H9 (cell line): ENCODE data around the gene FGD5. TPM values are rescaled to one million over a fixed set of nuclear protein-coding genes. Genes with fewer than 3 reads are reported as not detected.
A peak's percentile ranks its signal among the peaks of the same experiment; 100 is the strongest.

Experiments used
- DNase-seq: peaks from one replicate; pipeline ENCODE4 v3.0.0-alpha.2; 2017
- H2AFZ ChIP-seq: one replicate; pipeline ENCODE4 v1.6.1; 2013; ENCODE audit warnings: mild to moderate bottlenecking, low read length, control low read depth, moderate library complexity
- H2AK5ac ChIP-seq: 2 replicates; pipeline ENCODE4 v1.6.1; 2013; ENCODE audit warnings: low read length, control low read depth, mixed read lengths; ENCODE audit not compliant: insufficient read length
- H2BK120ac ChIP-seq: one replicate; pipeline ENCODE4 v1.6.1; 2013; ENCODE audit warnings: low read depth, mild to moderate bottlenecking, low read length, control low read depth, inconsistent platforms; ENCODE audit not compliant: poor library complexity, severe bottlenecking
- H2BK12ac ChIP-seq: 2 replicates; pipeline ENCODE4 v1.6.1; 2013; ENCODE audit warnings: low read length, control low read depth, mixed read lengths, low read depth; ENCODE audit not compliant: insufficient read length
- H2BK15ac ChIP-seq: 2 replicates; pipeline ENCODE4 v1.6.1; 2013; ENCODE audit warnings: low read depth, low read length, control low read depth
- H2BK20ac ChIP-seq: one replicate; pipeline ENCODE4 v1.6.1; 2013; ENCODE audit warnings: low read depth, mild to moderate bottlenecking, low read length, control low read depth, inconsistent platforms; ENCODE audit not compliant: poor library complexity, severe bottlenecking
- H2BK5ac ChIP-seq: 2 replicates; pipeline ENCODE4 v1.6.1; 2013; ENCODE audit warnings: low read length, control low read depth, mixed read lengths; ENCODE audit not compliant: insufficient read length
- H3K14ac ChIP-seq: 2 replicates; pipeline ENCODE4 v1.6.1; 2013; ENCODE audit warnings: low read length, control low read depth; ENCODE audit not compliant: insufficient read depth
- H3K18ac ChIP-seq: 2 replicates; pipeline ENCODE4 v1.6.1; 2013; ENCODE audit warnings: low read depth, mild to moderate bottlenecking, mixed read lengths, low read length, control low read depth; ENCODE audit not compliant: insufficient read length
- H3K23ac ChIP-seq: 2 replicates; pipeline ENCODE4 v1.6.1; 2013; ENCODE audit warnings: low read length, control low read depth, mixed read lengths, low read depth; ENCODE audit not compliant: insufficient read length
- H3K23me2 ChIP-seq: 2 replicates; pipeline ENCODE4 v1.6.1; 2013; ENCODE audit warnings: low read depth, mild to moderate bottlenecking, mixed read lengths, low read length, control low read depth; ENCODE audit not compliant: insufficient read length, poor library complexity, severe bottlenecking
- H3K27ac ChIP-seq: 2 replicates; pipeline ENCODE4 v1.5.1; 2013; ENCODE audit warnings: low read length, control low read depth, mixed read lengths, low read depth; ENCODE audit not compliant: insufficient read length
- H3K27me3 ChIP-seq: 2 replicates; pipeline ENCODE4 v1.6.1; 2013; ENCODE audit warnings: low read length, control low read depth, inconsistent platforms; ENCODE audit not compliant: insufficient read depth
- H3K4ac ChIP-seq: 2 replicates; pipeline ENCODE4 v1.6.1; 2013; ENCODE audit warnings: low read depth, mild to moderate bottlenecking, control low read depth, inconsistent platforms, low read length, moderate library complexity
- H3K4me1 ChIP-seq: 2 replicates; pipeline ENCODE4 v1.6.1; 2013; ENCODE audit warnings: low read length, control low read depth, inconsistent platforms; ENCODE audit not compliant: insufficient read depth
- H3K4me2 ChIP-seq: 2 replicates; pipeline ENCODE4 v1.6.1; 2013; ENCODE audit warnings: low read length, control low read depth, mixed read lengths; ENCODE audit not compliant: insufficient read length, insufficient read depth
- H3K56ac ChIP-seq: 2 replicates; pipeline ENCODE4 v1.6.1; 2013; ENCODE audit warnings: low read depth, mild to moderate bottlenecking, mixed read lengths, low read length, control low read depth; ENCODE audit not compliant: insufficient read length
- H3K79me1 ChIP-seq: 2 replicates; pipeline ENCODE4 v1.6.1; 2013; ENCODE audit warnings: low read depth, mild to moderate bottlenecking, moderate library complexity, low read length, control low read depth, inconsistent platforms; ENCODE audit not compliant: insufficient read depth, poor library complexity, severe bottlenecking
- H3K79me2 ChIP-seq: 2 replicates; pipeline ENCODE4 v1.6.1; 2013; ENCODE audit warnings: low read length, control low read depth, inconsistent platforms; ENCODE audit not compliant: insufficient read depth
- H3K9ac ChIP-seq: 2 replicates; pipeline ENCODE4 v1.6.1; 2013; ENCODE audit warnings: low read length, control low read depth, mixed read lengths; ENCODE audit not compliant: insufficient read length; ENCODE audit errors: extremely low read depth
- H3K9me3 ChIP-seq: one replicate; pipeline ENCODE4 v1.6.1; 2013; ENCODE audit warnings: low read depth, low read length, inconsistent platforms; ENCODE audit not compliant: control insufficient read depth
- H3T11ph ChIP-seq: one replicate; pipeline ENCODE4 v1.6.1; 2013; ENCODE audit warnings: mild to moderate bottlenecking, low read length, control low read depth, inconsistent platforms
- H4K20me1 ChIP-seq: one replicate; pipeline ENCODE4 v1.6.1; 2013; ENCODE audit not compliant: control insufficient read depth, insufficient read length, insufficient read depth
- H4K5ac ChIP-seq: 2 replicates; pipeline ENCODE4 v1.6.1; 2013; ENCODE audit warnings: low read depth, mild to moderate bottlenecking, mixed read lengths, low read length, control low read depth; ENCODE audit not compliant: insufficient read length
- H4K8ac ChIP-seq: replicated peaks from 2 replicates; pipeline ENCODE4 v1.6.1; 2013; ENCODE audit warnings: low read length, control low read depth, mixed read lengths, low read depth; ENCODE audit not compliant: insufficient read length
- H4K91ac ChIP-seq: 2 replicates; pipeline ENCODE4 v1.6.1; 2013; ENCODE audit warnings: low read depth, mild to moderate bottlenecking, moderate library complexity, mixed read lengths, low read length, control low read depth; ENCODE audit not compliant: insufficient read length
- H3K27ac Mint-ChIP-seq, 3 experiments: 2 replicates in 2 of 3; 3 replicates in 1 of 3; pipeline ENCODE4 v1.8.0; 2020 to 2021; ENCODE audit warnings: mixed read lengths in 3 of 3, mild to moderate bottlenecking in 1 of 3, moderate library complexity in 1 of 3
- H3K27me3 Mint-ChIP-seq: 2 replicates; pipeline ENCODE4 v1.8.0; 2021; ENCODE audit warnings: low read depth, mild to moderate bottlenecking, moderate library complexity, mixed read lengths
- H3K36me3 Mint-ChIP-seq, 3 experiments: 2 replicates in 2 of 3; 3 replicates in 1 of 3; pipeline ENCODE4 v1.8.0; 2020 to 2021; ENCODE audit warnings: low read depth in 3 of 3, mixed read lengths in 3 of 3; ENCODE audit not compliant: insufficient read depth in 1 of 3
- H3K4me1 Mint-ChIP-seq, 2 experiments: 2 replicates each; pipeline ENCODE4 v1.8.0; 2020; ENCODE audit warnings: mixed read lengths in 2 of 2
- H3K4me3 Mint-ChIP-seq, 2 experiments: 2 replicates in 1 of 2; 3 replicates in 1 of 2; pipeline ENCODE4 v1.8.0; 2020 to 2021; ENCODE audit warnings: mild to moderate bottlenecking in 2 of 2, mixed read lengths in 2 of 2, moderate library complexity in 1 of 2
- H3K9me3 Mint-ChIP-seq, 2 experiments: 2 replicates in 1 of 2; 3 replicates in 1 of 2; pipeline ENCODE4 v1.8.0; 2020; ENCODE audit warnings: mild to moderate bottlenecking in 2 of 2, mixed read lengths in 2 of 2, moderate library complexity in 1 of 2
- WGBS: extraction: QIAGEN DNeasy Blood & Tissue Kit; methylation state at CpG from one replicate; pipeline ENCODE4 v1.1.7; 2013; ENCODE audit warnings: missing lambda C conversion rate, low lambda C conversion rate, mixed read lengths; ENCODE audit not compliant: insufficient read length; ENCODE audit errors: extremely low coverage; 5-methylcytosine and 5-hydroxymethylcytosine counted together
- total RNA-seq: library from RNA; stranded (reverse); gene quantifications from 2 replicates; pipeline ENCODE4 v1.2.1, GENCODE V29; 2021
- TF ChIP-seq, protein P1 (sequence below): fragments of 200-600 bp; sonication (generic); conservative IDR thresholded peaks from 3 replicates; pipeline ENCODE4 v1.8.0; 2021; ENCODE audit warnings: antibody characterized with exemption, mild to moderate bottlenecking

FGD5 gene
- total RNA-seq, 1 experiment from 2014 or later, result 7.8 TPM

DNA sequence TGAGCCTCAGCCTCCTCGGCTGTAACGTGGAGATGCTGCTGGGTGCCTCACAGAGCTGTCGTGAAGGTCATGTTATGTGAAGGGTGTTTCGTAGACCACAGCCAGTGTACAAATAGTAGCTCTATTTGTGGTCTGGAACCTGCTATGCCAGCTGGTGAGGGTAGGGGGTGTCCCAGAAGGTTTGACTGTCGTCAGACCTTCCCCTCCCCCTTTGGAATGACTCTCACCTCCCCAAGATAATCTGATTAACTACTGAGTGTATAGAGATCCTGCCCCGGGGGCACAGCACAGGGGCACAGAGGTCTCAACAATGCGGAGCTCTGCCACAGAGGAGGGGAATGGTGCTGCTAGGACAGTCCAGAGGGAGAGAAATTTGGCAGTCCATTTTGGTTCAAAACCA, 20.5 kb downstream of the FGD5 start:
- Mint-ChIP-seq H3K27ac (peak overlapping the region in 1 of 3 experiments; percentile 83; a peak in 2 of 7 replicates), H3K27me3 (peaks cover 4% of the 10 kb centered on the region), H3K4me1 (peaks cover 26 to 38% of the 10 kb centered on the region in 2 experiments), H3K9me3 (no peaks in the 10 kb centered on the region), H3K4me3 (peak overlapping the region in 1 of 2 experiments; percentile 22; a peak in 2 of 5 replicates), H3K36me3 (no peaks in the 10 kb centered on the region; a peak in 1 of 7 replicates)
- Histone ChIP-seq H3K14ac (no peak overlapping the region), H2BK5ac (no peak overlapping the region), H3K4me1 (peaks cover 2% of the 10 kb centered on the region; the same call in 1 of the 2 replicates), H3K4me2 (no peak overlapping the region), H2AK5ac (no peak overlapping the region), H3K79me1 (no peaks in the 10 kb centered on the region), H3K79me2 (no peaks in the 10 kb centered on the region), H2BK15ac (no peak overlapping the region), H4K91ac (no peak overlapping the region), H2BK120ac (no peak overlapping the region), H3K9ac (no peak overlapping the region), H4K20me1 (no peaks in the 10 kb centered on the region), H3K4ac (no peak overlapping the region), H2BK12ac (no peak overlapping the region), H2BK20ac (no peak overlapping the region), H3K27me3 (no peaks in the 10 kb centered on the region), H3T11ph (no peak overlapping the region), H3K9me3 (no peaks in the 10 kb centered on the region), H3K27ac (no peak overlapping the region), H2AFZ (no peak overlapping the region), H4K8ac (no peak overlapping the region), H4K5ac (no peak overlapping the region), H3K23me2 (no peaks in the 10 kb centered on the region), H3K23ac (no peak overlapping the region), H3K56ac (no peak overlapping the region), H3K18ac (no peak overlapping the region)
- peak; percentile 30 for DNase-seq
- WGBS, result no CpG with 5 or more reads among the region's 7 CpGs
- TF ChIP-seq, protein P1, sequence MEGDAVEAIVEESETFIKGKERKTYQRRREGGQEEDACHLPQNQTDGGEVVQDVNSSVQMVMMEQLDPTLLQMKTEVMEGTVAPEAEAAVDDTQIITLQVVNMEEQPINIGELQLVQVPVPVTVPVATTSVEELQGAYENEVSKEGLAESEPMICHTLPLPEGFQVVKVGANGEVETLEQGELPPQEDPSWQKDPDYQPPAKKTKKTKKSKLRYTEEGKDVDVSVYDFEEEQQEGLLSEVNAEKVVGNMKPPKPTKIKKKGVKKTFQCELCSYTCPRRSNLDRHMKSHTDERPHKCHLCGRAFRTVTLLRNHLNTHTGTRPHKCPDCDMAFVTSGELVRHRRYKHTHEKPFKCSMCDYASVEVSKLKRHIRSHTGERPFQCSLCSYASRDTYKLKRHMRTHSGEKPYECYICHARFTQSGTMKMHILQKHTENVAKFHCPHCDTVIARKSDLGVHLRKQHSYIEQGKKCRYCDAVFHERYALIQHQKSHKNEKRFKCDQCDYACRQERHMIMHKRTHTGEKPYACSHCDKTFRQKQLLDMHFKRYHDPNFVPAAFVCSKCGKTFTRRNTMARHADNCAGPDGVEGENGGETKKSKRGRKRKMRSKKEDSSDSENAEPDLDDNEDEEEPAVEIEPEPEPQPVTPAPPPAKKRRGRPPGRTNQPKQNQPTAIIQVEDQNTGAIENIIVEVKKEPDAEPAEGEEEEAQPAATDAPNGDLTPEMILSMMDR, result peak; percentile 34; the same call in 1 of the 3 replicates
